Progenitor cell of endocrine pancreas (in vitro differentiated cells): ENCODE results near the gene SUPV3L1. TPM values are rescaled to one million over a fixed set of nuclear protein-coding genes. Genes with fewer than 3 reads are reported as not detected.

Experiments used
- DNase-seq: peaks from one replicate; pipeline ENCODE4 v3.0.0; 2021; ENCODE audit warnings: low spot score; ENCODE audit not compliant: unreplicated experiment
- H3K27ac Mint-ChIP-seq: 2 replicates; pipeline ENCODE4 v1.8.0; 2021; ENCODE audit warnings: mild to moderate bottlenecking, moderate library complexity, mixed read lengths
- H3K27me3 Mint-ChIP-seq: 2 replicates; pipeline ENCODE4 v1.8.0; 2021; ENCODE audit warnings: mixed read lengths
- H3K36me3 Mint-ChIP-seq: 2 replicates; pipeline ENCODE4 v1.8.0; 2022; ENCODE audit warnings: mixed read lengths; ENCODE audit not compliant: insufficient read depth
- H3K4me1 Mint-ChIP-seq: 2 replicates; pipeline ENCODE4 v1.8.0; 2021; ENCODE audit warnings: low read depth, mixed read lengths
- H3K4me3 Mint-ChIP-seq: 2 replicates; pipeline ENCODE4 v1.8.0; 2021; ENCODE audit warnings: low read depth, mild to moderate bottlenecking, moderate library complexity, mixed read lengths
- H3K9me3 Mint-ChIP-seq: 2 replicates; pipeline ENCODE4 v1.8.0; 2021; ENCODE audit warnings: low read depth, mixed read lengths
- total RNA-seq: library from RNA; stranded (reverse); gene quantifications from 2 replicates; pipeline ENCODE4 v1.2.1, GENCODE V29; 2021
- TF ChIP-seq, protein P1 (sequence below): fragments of 200-600 bp; sonication (generic); IDR thresholded peaks from one replicate; pipeline ENCODE4 v1.5.0; 2021; ENCODE audit warnings: antibody characterized with exemption, mild to moderate bottlenecking; ENCODE audit not compliant: unreplicated experiment

The SUPV3L1 gene
- total RNA-seq, 1 donor from 2014 or later = 36.6 TPM

DNA sequence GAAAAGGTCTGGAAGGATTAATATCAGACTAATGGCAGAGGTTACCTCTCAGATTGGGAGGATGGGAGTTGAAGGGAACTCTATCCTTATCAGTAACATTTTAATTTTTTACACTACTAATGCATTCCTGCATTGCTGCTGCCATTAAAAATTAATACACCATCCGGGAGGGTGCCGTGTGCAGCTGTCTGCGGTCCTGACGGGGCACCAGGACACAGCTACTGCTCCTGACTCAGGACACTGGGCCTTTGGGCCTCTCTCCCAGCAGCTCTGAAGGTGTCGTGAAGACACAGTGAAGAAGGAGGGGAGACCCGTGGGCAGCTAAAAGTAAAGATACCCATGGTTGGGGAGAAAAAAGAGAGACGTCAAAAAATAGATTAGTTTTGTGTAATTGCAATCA, 74.8 kb downstream of the SUPV3L1 start:
- TF ChIP-seq, protein P1, sequence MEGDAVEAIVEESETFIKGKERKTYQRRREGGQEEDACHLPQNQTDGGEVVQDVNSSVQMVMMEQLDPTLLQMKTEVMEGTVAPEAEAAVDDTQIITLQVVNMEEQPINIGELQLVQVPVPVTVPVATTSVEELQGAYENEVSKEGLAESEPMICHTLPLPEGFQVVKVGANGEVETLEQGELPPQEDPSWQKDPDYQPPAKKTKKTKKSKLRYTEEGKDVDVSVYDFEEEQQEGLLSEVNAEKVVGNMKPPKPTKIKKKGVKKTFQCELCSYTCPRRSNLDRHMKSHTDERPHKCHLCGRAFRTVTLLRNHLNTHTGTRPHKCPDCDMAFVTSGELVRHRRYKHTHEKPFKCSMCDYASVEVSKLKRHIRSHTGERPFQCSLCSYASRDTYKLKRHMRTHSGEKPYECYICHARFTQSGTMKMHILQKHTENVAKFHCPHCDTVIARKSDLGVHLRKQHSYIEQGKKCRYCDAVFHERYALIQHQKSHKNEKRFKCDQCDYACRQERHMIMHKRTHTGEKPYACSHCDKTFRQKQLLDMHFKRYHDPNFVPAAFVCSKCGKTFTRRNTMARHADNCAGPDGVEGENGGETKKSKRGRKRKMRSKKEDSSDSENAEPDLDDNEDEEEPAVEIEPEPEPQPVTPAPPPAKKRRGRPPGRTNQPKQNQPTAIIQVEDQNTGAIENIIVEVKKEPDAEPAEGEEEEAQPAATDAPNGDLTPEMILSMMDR = no peak
- Mint-ChIP-seq H3K4me3 (no peak overlapping the region), H3K4me1 (no peaks in the 10 kb centered on the region), H3K9me3 (peaks cover 4% of the 10 kb centered on the region), H3K36me3 (peaks cover 2% of the 10 kb centered on the region), H3K27me3 (no peaks in the 10 kb centered on the region), H3K27ac (no peak overlapping the region)
- no peak for DNase-seq

Other genes with a start within 250 kb of the SUPV3L1 start
- 38.2 and 45.6 TPM in 2 replicates for gene DDX21, start 224.1 kb upstream of the SUPV3L1 start, total RNA-seq
- 26.7 and 28.0 TPM in 2 replicates for gene KIFBP, start 191.4 kb upstream of the SUPV3L1 start, total RNA-seq
- not detected in 2 replicates for gene SRGN, start 92.1 kb upstream of the SUPV3L1 start, total RNA-seq
- gene VPS26A, start 56.1 kb upstream of the SUPV3L1 start, total RNA-seq = 51.1 and 60.4 TPM in 2 replicates
- 4.1 and 6.2 TPM in 2 replicates for gene HKDC1, start 40.1 kb downstream of the SUPV3L1 start, total RNA-seq
- gene HK1, start 98.3 kb downstream of the SUPV3L1 start, total RNA-seq = 32.5 and 35.6 TPM in 2 replicates
- gene TACR2, start 236.7 kb downstream of the SUPV3L1 start, total RNA-seq = not detected in 2 replicates